A549 (cell line): Measurements from ENCODE around the gene PRKAR1A. TPM values are rescaled to one million over a fixed set of nuclear protein-coding genes. Genes with fewer than 3 reads are reported as not detected.
A peak's percentile ranks its signal among the peaks of the same experiment; 100 is the strongest.

Experiments used
- ATAC-seq, 2 experiments: fragments of 200-7000 bp in 1 of 2; fragments of >200 bp in 1 of 2; cut with Nextera tagmentation in 1 of 2; cut with Tn5 transposase in 1 of 2; 3 replicates each; pipeline versions ENCODE4 v1.8.0 to v1.9.1; 2018 to 2020; ENCODE audit warnings: mild to moderate bottlenecking in 1 of 2, moderate library complexity in 1 of 2
- CTCF ChIA-PET: fragments of 300-600 bp; sonication (Branson Sonifier 250); formaldehyde crosslinking; extraction: SDS; loops from one replicate; lab custom pipeline; 2021; ENCODE audit warnings: antibody characterized with exemption, inconsistent platforms; lab: Yijun Ruan, JAX
- POLR2A ChIA-PET: fragments of 350-600 bp; formaldehyde crosslinking; extraction: SDS; loops from one replicate; lab custom pipeline; 2021; ENCODE audit warnings: antibody characterized with exemption, inconsistent platforms; lab: Yijun Ruan, JAX
- DNase-seq, 2 experiments: peaks; one replicate each; pipeline versions ENCODE4 v3.0.0 to v3.0.0-alpha.2; 2011 to 2016; ENCODE audit warnings: low read depth in 1 of 2, low spot score in 1 of 2
- FAIRE-seq: peaks from 2 replicates; lab custom pipeline; 2011; peaks lifted over from hg19 to GRCh38; lab: Jason Lieb, UNC
- H3K27ac ChIP-seq, 2 experiments: fragments of >200 bp; sonication (Bioruptor Twin); formaldehyde crosslinking; 3 replicates each; pipeline ENCODE4 v1.5.1; 2016 to 2017
- H3K4me1 ChIP-seq: fragments of >200 bp; sonication (Bioruptor Twin); formaldehyde crosslinking; 3 replicates; pipeline ENCODE4 v1.6.1; 2016
- H3K4me2 ChIP-seq: fragments of >200 bp; sonication (Bioruptor Twin); formaldehyde crosslinking; 3 replicates; pipeline ENCODE4 v1.6.1; 2016
- H3K4me3 ChIP-seq: fragments of >200 bp; sonication (Bioruptor Twin); formaldehyde crosslinking; 3 replicates; pipeline ENCODE4 v1.5.1; 2016
- H3K9me3 ChIP-seq: fragments of >200 bp; sonication (Bioruptor Twin); formaldehyde crosslinking; 3 replicates; pipeline ENCODE4 v1.6.1; 2016
- BHLHE40 ChIP-seq: IDR thresholded peaks from 2 replicates; pipeline ENCODE4 v1.6.1; 2012; ENCODE audit warnings: low read depth, low read length, inconsistent platforms
- CHD4 ChIP-seq: fragments of 200-600 bp; sonication (generic); IDR thresholded peaks from 2 replicates; pipeline ENCODE4 v1.6.1; 2016; ENCODE audit warnings: antibody characterized with exemption, mild to moderate bottlenecking, borderline replicate concordance
- CTCF ChIP-seq: fragments of >200 bp; sonication (Bioruptor Twin); formaldehyde crosslinking; IDR thresholded peaks from 3 replicates; pipeline ENCODE4 v1.5.1; 2016
- EHMT2 ChIP-seq: fragments of 200-600 bp; sonication (generic); IDR thresholded peaks from 2 replicates; pipeline ENCODE4 v1.6.1; 2016; ENCODE audit warnings: antibody characterized with exemption, low read depth, mild to moderate bottlenecking, moderate library complexity
- EP300 ChIP-seq, 2 experiments: fragments of >200 bp; sonication (Bioruptor Twin); formaldehyde crosslinking; IDR thresholded peaks; 2 replicates in 1 of 2; 3 replicates in 1 of 2; pipeline ENCODE4 v1.6.1; 2016 to 2017
- ESRRA ChIP-seq: fragments of 150-350 bp; IDR thresholded peaks from 2 replicates; pipeline ENCODE4 v1.6.1; 2014; ENCODE audit warnings: mild to moderate bottlenecking, low read length, borderline replicate concordance
- FOXS1 ChIP-seq: fragments of 250-450 bp; sonication (Bioruptor Pico); IDR thresholded peaks from 2 replicates; pipeline ENCODE4 v1.5.0; 2020; ENCODE audit warnings: mild to moderate bottlenecking, moderate library complexity
- HES2 ChIP-seq: fragments of >200 bp; sonication (Bioruptor Twin); formaldehyde crosslinking; IDR thresholded peaks from 2 replicates; pipeline ENCODE4 v1.6.1; 2016
- HEYL ChIP-seq: fragments of 250-450 bp; sonication (Bioruptor Pico); IDR thresholded peaks from 2 replicates; pipeline ENCODE4 v1.8.0; 2021; ENCODE audit warnings: mild to moderate bottlenecking, moderate library complexity
- HOXB5 ChIP-seq: fragments of 250-450 bp; sonication (Bioruptor Pico); IDR thresholded peaks from 2 replicates; pipeline ENCODE4 v1.5.0; 2020; ENCODE audit warnings: mild to moderate bottlenecking, moderate library complexity
- JUN ChIP-seq, 2 experiments: fragments of >200 bp; sonication (Bioruptor Twin); formaldehyde crosslinking; IDR thresholded peaks; 2 replicates in 1 of 2; 3 replicates in 1 of 2; pipeline ENCODE4 v1.6.1; 2016 to 2017
- KDM1A ChIP-seq: fragments of 200-600 bp; sonication (generic); IDR thresholded peaks from 2 replicates; pipeline ENCODE4 v1.6.1; 2016; ENCODE audit warnings: low read depth, mild to moderate bottlenecking
- NFE2L2 ChIP-seq: fragments of 150-350 bp; conservative IDR thresholded peaks from 2 replicates; pipeline ENCODE4 v1.6.1; 2014; ENCODE audit warnings: low read length
- POLR2AphosphoS2 ChIP-seq: conservative IDR thresholded peaks from 2 replicates; pipeline ENCODE4 v1.6.1; 2012; ENCODE audit warnings: low read length, improper control_type of control experiment, inconsistent platforms
- RAD21 ChIP-seq, 2 experiments: fragments of >200 bp in 1 of 2; sonication (Bioruptor Twin) in 1 of 2; formaldehyde crosslinking in 1 of 2; IDR thresholded peaks in 1 of 2; conservative IDR thresholded peaks in 1 of 2; 2 replicates in 1 of 2; 3 replicates in 1 of 2; pipeline ENCODE4 v1.6.1; 2012 to 2018; ENCODE audit warnings: inconsistent platforms in 1 of 2
- SMC3 ChIP-seq: fragments of >200 bp; sonication (Bioruptor Twin); formaldehyde crosslinking; IDR thresholded peaks from 3 replicates; pipeline ENCODE4 v1.6.1; 2018; ENCODE audit warnings: inconsistent platforms
- SREBF2 ChIP-seq: fragments of 450-650 bp; IDR thresholded peaks from 2 replicates; pipeline ENCODE4 v1.6.1; 2014; ENCODE audit warnings: mild to moderate bottlenecking, moderate library complexity
- TP53 ChIP-seq: fragments of 250-450 bp; sonication (Bioruptor Pico); IDR thresholded peaks from 2 replicates; pipeline ENCODE4 v1.5.0; 2021; ENCODE audit warnings: mild to moderate bottlenecking, moderate library complexity
- ZC3H11A ChIP-seq: fragments of 450-650 bp; IDR thresholded peaks from 2 replicates; pipeline ENCODE4 v1.6.1; 2014; ENCODE audit warnings: antibody characterized with exemption, mild to moderate bottlenecking
- WGBS: methylation state at CpG from one replicate; pipeline ENCODE4 v1.1.6; 2017; ENCODE audit errors: missing lambda C conversion rate; 5-methylcytosine and 5-hydroxymethylcytosine counted together
- polyA plus RNA-seq, 4 experiments: library from polyadenylated mRNA; depleted of rRNA in 3 of 4; stranded (reverse); fragments of >200 nt; fragmentation: RNase III in 1 of 4; extraction: RNeasy Plus Mini Kit Qiagen cat#74134 plus additional on column Dnase treatment in 1 of 4; gene quantifications; 2 replicates in 3 of 4; 3 replicates in 1 of 4; pipeline ENCODE4 v1.2.3, GENCODE V29; 2011 to 2017

PRKAR1A gene
- polyA plus RNA-seq, 2 of the 4 experiments (the other 2 are of a cell fraction), result 239 to 370 TPM

GRCh38 chr17:68531252-68531651 lies 19.0 kb downstream of the PRKAR1A start (continued):
- TF ChIP-seq SREBF2 (no peak), CHD4 (no peak), KDM1A (no peak), CTCF (no peak), JUN (IDR thresholded peaks at IDR 0.05) (no peak)

GRCh38 chr17:68532826-68533225 lies 20.6 kb downstream of the PRKAR1A start:
- TF ChIP-seq ZC3H11A (no peak), ESRRA (no peak), POLR2AphosphoS2 (no peak), EP300 (IDR thresholded peaks at IDR 0.05) (no peak), EHMT2 (no peak), TP53 (CRISPR knock-in tag) (no peak), BHLHE40 (no peak), HEYL (CRISPR knock-in tag) (no peak), SREBF2 (no peak), FOXS1 (no peak), HOXB5 (CRISPR knock-in tag) (no peak), HES2 (no peak)
- TF ChIP-seq, all 56 proteins: peak for 0
- H3K4me2 ChIP-seq, result no peak overlapping the region
- ATAC-seq (no peak), DNase-seq (no peak), FAIRE-seq (peak; percentile 13)
- ChIA-PET POLR2A (no interaction called here), CTCF (interaction anchor here (1.3 to 4.8 kb wide), 2 partner anchors 29 to 226 kb away, joined by 3 to 17 read pairs; no protein-coding TSS in a partner anchor)
- H3K4me1 ChIP-seq, result no peaks in the 10 kb centered on the region
- no peaks in the 10 kb centered on the region for H3K9me3 ChIP-seq
- WGBS, result 94% methylated on average over 3 of the region's 3 CpGs
- no peak overlapping the region for H3K4me3 ChIP-seq
- no peak overlapping the region for H3K27ac ChIP-seq

GRCh38 chr17:68533887-68534694 lies 21.9 kb downstream of the PRKAR1A start:
- no peaks in the 10 kb centered on the region for H3K4me1 ChIP-seq
- H3K9me3 ChIP-seq, result no peaks in the 10 kb centered on the region
- FAIRE-seq, result no peak
- ChIA-PET CTCF (interaction anchor here (0.6 to 4.8 kb wide), 18 partner anchors 8 to 247 kb away, joined by 3 to 17 read pairs (median 4); no protein-coding TSS in a partner anchor), POLR2A (interaction anchor here (1.5 kb wide), 1 partner anchor 21 kb away, joined by 4 read pairs; the partner anchor contains the start of gene PRKAR1A)
- no peak overlapping the region for H3K27ac ChIP-seq
- 79% methylated on average over 6 of the region's 6 CpGs for WGBS
- no peak overlapping the region for H3K4me2 ChIP-seq
- DNase-seq, result peak in 1 of 2 experiments; percentile 39
- 0 out of 6 replicates have a peak, but pooled peaks of 1 of the 2 experiments have one; percentile 21 for ATAC-seq
- no peak overlapping the region for H3K4me3 ChIP-seq
- TF ChIP-seq NFE2L2 (no peak), CTCF (peak; percentile 49), SMC3 (peak; percentile 50), RAD21 (conservative IDR thresholded peaks at IDR 0.05 in 1 of 2, IDR thresholded peaks at IDR 0.05 in 1 of 2) (peak; percentile 32 to 37; a peak in 2 of 5 replicates)
